HepG2 (cell line): ENCODE data around the gene TMEM108. TPM values are rescaled to one million over a fixed set of nuclear protein-coding genes. Genes with fewer than 3 reads are reported as not detected.

Experiments
- ATAC-seq: fragments of 200-7000 bp; cut with Tn5 transposase; 3 replicates; pipeline ENCODE4 v1.9.1; 2020; ENCODE audit warnings: mild to moderate bottlenecking, moderate library complexity
- BruUV-seq: library from RNA; stranded (reverse); fragments of 400-500 nt; replicated peaks from 2 replicates; lab custom pipeline; 2021; lab: Mats Ljungman, UMichigan
- CTCF ChIA-PET: fragments of 300-600 bp; formaldehyde crosslinking; extraction: SDS; loops from one replicate; lab custom pipeline; 2021; ENCODE audit warnings: low total read pairs, inconsistent platforms, low intra/inter-chr PET ratio; lab: Yijun Ruan, JAX
- POLR2A ChIA-PET: fragments of 350-600 bp; sonication (Branson Sonifier 250); formaldehyde crosslinking; loops from one replicate; lab custom pipeline; 2020; ENCODE audit warnings: antibody characterized with exemption, inconsistent platforms; lab: Yijun Ruan, JAX
- DNase-seq: peaks from one replicate; pipeline ENCODE4 v3.0.0-alpha.2; 2015; ENCODE audit warnings: low spot score
- FAIRE-seq: peaks from 3 replicates; lab custom pipeline; 2011; peaks lifted over from hg19 to GRCh38; lab: Jason Lieb, UNC
- H2AFZ ChIP-seq: one replicate; pipeline ENCODE4 v1.6.1; 2011; ENCODE audit warnings: low read length, inconsistent platforms
- H3K27ac ChIP-seq: fragments of 300-600 bp; 3 replicates; pipeline ENCODE4 v1.8.0; 2011; ENCODE audit warnings: mixed run types, mild to moderate bottlenecking, mixed read lengths, low read length, inconsistent platforms; ENCODE audit not compliant: insufficient read depth; ENCODE audit errors: extremely low read length
- H3K27me3 ChIP-seq, 2 experiments: fragments of 200-600 bp in 1 of 2; 2 replicates in 1 of 2; 3 replicates in 1 of 2; pipeline versions ENCODE4 v1.6.0 to v1.8.0; 2011; ENCODE audit warnings: low read length in 2 of 2, mild to moderate bottlenecking in 2 of 2, moderate library complexity in 2 of 2, inconsistent platforms in 1 of 2; ENCODE audit not compliant: insufficient read depth in 2 of 2, control insufficient read depth in 1 of 2
- H3K36me3 ChIP-seq, 2 experiments: fragments of 200-600 bp in 1 of 2; replicated peaks in 1 of 2; 2 replicates in 1 of 2; 3 replicates in 1 of 2; pipeline versions ENCODE4 v1.5.1 to v1.8.0; 2011; ENCODE audit warnings: low read length in 2 of 2, inconsistent platforms in 1 of 2; ENCODE audit not compliant: insufficient read depth in 2 of 2, control insufficient read depth in 1 of 2
- H3K4me1 ChIP-seq: 2 replicates; pipeline ENCODE4 v1.5.1; 2012; ENCODE audit warnings: low read length, inconsistent platforms; ENCODE audit not compliant: insufficient read depth
- H3K4me2 ChIP-seq: 2 replicates; pipeline ENCODE4 v1.6.0; 2011; ENCODE audit warnings: low read depth, low read length, inconsistent platforms
- H3K4me3 ChIP-seq, 3 experiments: fragments of 200-600 bp in 1 of 3; sonication (generic), shearing (Covaris generic) in 1 of 3; replicated peaks in 1 of 3; 2 replicates each; pipeline ENCODE4 v1.5.1; 2011 to 2016; ENCODE audit warnings: low read length in 3 of 3, inconsistent platforms in 2 of 3, low read depth in 2 of 3, mild to moderate bottlenecking in 2 of 3, control low read depth in 1 of 3, mixed read lengths in 1 of 3; ENCODE audit not compliant: insufficient read depth in 1 of 3
- H3K79me2 ChIP-seq: one replicate; pipeline ENCODE4 v1.6.1; 2011; ENCODE audit warnings: low read length, inconsistent platforms; ENCODE audit not compliant: insufficient read depth
- H3K9ac ChIP-seq: 2 replicates; pipeline ENCODE4 v1.6.0; 2011; ENCODE audit warnings: mild to moderate bottlenecking, low read depth, low read length, inconsistent platforms; ENCODE audit not compliant: insufficient read depth
- H3K9me3 ChIP-seq: 2 replicates; pipeline ENCODE4 v1.5.1; 2012; ENCODE audit warnings: mild to moderate bottlenecking, low read length
- H4K20me1 ChIP-seq: 2 replicates; pipeline ENCODE4 v1.6.0; 2011; ENCODE audit warnings: inconsistent platforms, mild to moderate bottlenecking, low read length, moderate library complexity; ENCODE audit not compliant: insufficient read depth
- ARNT ChIP-seq: fragments of 450-650 bp; IDR thresholded peaks from 2 replicates; pipeline ENCODE4 v1.6.1; 2017
- FOXK2 ChIP-seq: fragments of 450-650 bp; IDR thresholded peaks from 2 replicates; pipeline ENCODE4 v1.6.1; 2016
- MEIS1 ChIP-seq: sonication (generic); formaldehyde crosslinking; IDR thresholded peaks from 2 replicates; pipeline ENCODE4 v1.9.0; 2021; ENCODE audit warnings: mild to moderate bottlenecking, missing genetic modification reagents, moderate library complexity, borderline replicate concordance
- NCOR1 ChIP-seq: fragments of 200-600 bp; sonication (generic); IDR thresholded peaks from 2 replicates; pipeline ENCODE4 v1.7.0; 2017; ENCODE audit warnings: antibody characterized with exemption, low read length, borderline replicate concordance
- NR2C2 ChIP-seq: sonication (generic); formaldehyde crosslinking; IDR thresholded peaks from 2 replicates; pipeline ENCODE4 v1.4.0; 2020; ENCODE audit warnings: missing genetic modification reagents, mild to moderate bottlenecking, moderate library complexity, borderline replicate concordance
- SP140L ChIP-seq: sonication (generic); formaldehyde crosslinking; IDR thresholded peaks from 2 replicates; pipeline ENCODE4 v1.4.0; 2020; ENCODE audit warnings: missing genetic modification reagents, borderline replicate concordance
- SRSF4 ChIP-seq: fragments of 200-400 bp; formaldehyde crosslinking; IDR thresholded peaks from one replicate; pipeline ENCODE4 v1.6.1; 2018; ENCODE audit warnings: mild to moderate bottlenecking, low read depth, low read length, moderate library complexity; ENCODE audit not compliant: poor library complexity, severe bottlenecking
- ZNF3 ChIP-seq: IDR thresholded peaks from 2 replicates; pipeline ENCODE4 v1.7.0; 2017; ENCODE audit warnings: inconsistent platforms
- ZNF557 ChIP-seq: sonication (generic); formaldehyde crosslinking; IDR thresholded peaks from 2 replicates; pipeline ENCODE4 v1.4.0; 2020; ENCODE audit warnings: missing genetic modification reagents
- ZNF713 ChIP-seq: sonication (generic); formaldehyde crosslinking; IDR thresholded peaks from 2 replicates; pipeline ENCODE4 v1.4.0; 2020; ENCODE audit warnings: mild to moderate bottlenecking, missing genetic modification reagents
- WGBS: methylation state at CpG from one replicate; pipeline ENCODE4 v1.1.6; 2017; ENCODE audit warnings: low lambda C conversion rate; 5-methylcytosine and 5-hydroxymethylcytosine counted together
- in situ Hi-C: cut with HindIII; loops from 2 replicates; pipeline ENCODE4 v1.10.0; 2017; ENCODE audit warnings: low pct_unique_long_range_greater_than_20kb; ENCODE audit not compliant: extremely low pct_ligation_motif_present
- intact Hi-C: fragments of 100-400 bp; cut with micrococcal nuclease; formaldehyde crosslinking; loops from one replicate; pipeline ENCODE4 v1.10.0; 2022; ENCODE audit not compliant: unreplicated experiment
- polyA plus RNA-seq, 8 experiments: library from polyadenylated mRNA; depleted of rRNA in 3 of 8; stranded (reverse) in 7 of 8; unstranded in 1 of 8; fragments of >200 nt; fragmentation: Illumina TruSeq in 4 of 8; extraction: Trizol in 4 of 8; gene quantifications; 2 replicates each; pipeline versions ENCODE4 v1.2.1 to v1.2.3, GENCODE V29; 2011 to 2016; ENCODE audit warnings: low read depth in 4 of 8, missing spikeins in 1 of 8, mixed read lengths in 1 of 8; ENCODE audit not compliant: insufficient read depth in 1 of 8
- total RNA-seq, 5 experiments: library from RNA; depleted of rRNA; stranded (reverse); fragments of >200 nt; fragmentation: Illumina TruSeq; extraction: Trizol; gene quantifications; 2 replicates each; pipeline ENCODE4 v1.2.3, GENCODE V29; 2016; ENCODE audit warnings: low read depth in 1 of 5
- TF ChIP-seq, protein P1 (sequence below): sonication (generic); formaldehyde crosslinking; IDR thresholded peaks from 2 replicates; pipeline ENCODE4 v1.8.1; 2022; ENCODE audit warnings: mild to moderate bottlenecking, missing genetic modification reagents
- TF ChIP-seq, protein P2 (sequence below): sonication (generic); formaldehyde crosslinking; IDR thresholded peaks from 2 replicates; pipeline ENCODE4 v1.8.0; 2022; ENCODE audit warnings: missing genetic modification reagents, mild to moderate bottlenecking, borderline replicate concordance
- TF ChIP-seq, protein P3 (sequence below): sonication (generic); formaldehyde crosslinking; IDR thresholded peaks from 2 replicates; pipeline ENCODE4 v1.4.0; 2020; ENCODE audit warnings: missing genetic modification reagents; ENCODE audit errors: not compliant biosample characterization
- TF ChIP-seq, protein P4 (sequence below): sonication (generic); formaldehyde crosslinking; IDR thresholded peaks from one replicate; pipeline ENCODE4 v1.5.1; 2020; ENCODE audit warnings: mild to moderate bottlenecking, missing genetic modification reagents; ENCODE audit errors: not compliant biosample characterization

Gene TMEM108
- total and polyA plus RNA-seq, 2 of the 13 experiments (the other 11 are each of a cell fraction or from before 2014, with no cell fraction given), result not detected

DNA sequence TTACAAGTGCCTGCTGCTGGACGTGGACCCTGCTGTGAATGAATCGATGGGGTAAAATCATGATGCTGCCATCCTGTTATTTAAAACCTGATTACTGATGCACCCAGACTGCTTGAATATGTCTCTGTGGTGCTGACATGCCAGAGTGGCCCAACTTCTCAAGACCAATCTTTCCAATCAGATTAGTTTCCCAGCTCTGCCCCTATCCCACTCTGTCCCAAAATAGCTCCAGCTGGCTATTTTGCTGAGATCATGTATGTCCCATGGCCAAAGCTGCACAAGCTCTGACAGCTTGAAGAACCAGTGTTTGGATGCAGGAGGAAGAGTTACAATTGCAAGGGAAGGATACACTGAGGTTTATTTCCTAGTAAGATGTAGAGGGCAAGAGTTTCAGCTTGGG is 153.6 kb downstream of the TMEM108 start:
- in situ Hi-C loops, result no loop called here
- 0% methylated on average over 2 of the region's 2 CpGs for WGBS

More for the DNA sequence above, 153.6 kb downstream of the TMEM108 start:
- POLR2A ChIA-PET, result no interaction called here
- FAIRE-seq, result no peak
- H3K4me1 ChIP-seq, result no peaks in the 10 kb centered on the region
- no peaks in the 10 kb centered on the region for H3K79me2 ChIP-seq
- intact Hi-C loops, result no loop called here
- 0 out of 5 replicates have a peak, but pooled peaks cover 0 to 3% of the 10 kb centered on the region in 2 experiments for H3K27me3 ChIP-seq
- H4K20me1 ChIP-seq, result no peaks in the 10 kb centered on the region
- H3K4me3 ChIP-seq, result no peak overlapping the region
- TF ChIP-seq ZNF713, result no peak
- no peak for TF ChIP-seq ZNF3 (CRISPR knock-in tag)
- TF ChIP-seq, protein P1, sequence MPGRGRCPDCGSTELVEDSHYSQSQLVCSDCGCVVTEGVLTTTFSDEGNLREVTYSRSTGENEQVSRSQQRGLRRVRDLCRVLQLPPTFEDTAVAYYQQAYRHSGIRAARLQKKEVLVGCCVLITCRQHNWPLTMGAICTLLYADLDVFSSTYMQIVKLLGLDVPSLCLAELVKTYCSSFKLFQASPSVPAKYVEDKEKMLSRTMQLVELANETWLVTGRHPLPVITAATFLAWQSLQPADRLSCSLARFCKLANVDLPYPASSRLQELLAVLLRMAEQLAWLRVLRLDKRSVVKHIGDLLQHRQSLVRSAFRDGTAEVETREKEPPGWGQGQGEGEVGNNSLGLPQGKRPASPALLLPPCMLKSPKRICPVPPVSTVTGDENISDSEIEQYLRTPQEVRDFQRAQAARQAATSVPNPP (CRISPR knock-in tag), result no peak
- TF ChIP-seq SP140L (CRISPR knock-in tag), result no peak
- no peak for TF ChIP-seq ARNT
- TF ChIP-seq SRSF4, result no peak
- TF ChIP-seq FOXK2, result no peak
- no peak for TF ChIP-seq ZNF557 (CRISPR knock-in tag)
- TF ChIP-seq, protein P2, sequence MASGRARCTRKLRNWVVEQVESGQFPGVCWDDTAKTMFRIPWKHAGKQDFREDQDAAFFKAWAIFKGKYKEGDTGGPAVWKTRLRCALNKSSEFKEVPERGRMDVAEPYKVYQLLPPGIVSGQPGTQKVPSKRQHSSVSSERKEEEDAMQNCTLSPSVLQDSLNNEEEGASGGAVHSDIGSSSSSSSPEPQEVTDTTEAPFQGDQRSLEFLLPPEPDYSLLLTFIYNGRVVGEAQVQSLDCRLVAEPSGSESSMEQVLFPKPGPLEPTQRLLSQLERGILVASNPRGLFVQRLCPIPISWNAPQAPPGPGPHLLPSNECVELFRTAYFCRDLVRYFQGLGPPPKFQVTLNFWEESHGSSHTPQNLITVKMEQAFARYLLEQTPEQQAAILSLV, result no peak
- no peak for TF ChIP-seq NCOR1
- TF ChIP-seq NR2C2, result no peak
- TF ChIP-seq, protein P3, sequence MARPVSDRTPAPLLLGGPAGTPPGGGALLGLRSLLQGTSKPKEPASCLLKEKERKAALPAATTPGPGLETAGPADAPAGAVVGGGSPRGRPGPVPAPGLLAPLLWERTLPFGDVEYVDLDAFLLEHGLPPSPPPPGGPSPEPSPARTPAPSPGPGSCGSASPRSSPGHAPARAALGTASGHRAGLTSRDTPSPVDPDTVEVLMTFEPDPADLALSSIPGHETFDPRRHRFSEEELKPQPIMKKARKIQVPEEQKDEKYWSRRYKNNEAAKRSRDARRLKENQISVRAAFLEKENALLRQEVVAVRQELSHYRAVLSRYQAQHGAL (CRISPR knock-in tag), result no peak
- TF ChIP-seq, protein P4, sequence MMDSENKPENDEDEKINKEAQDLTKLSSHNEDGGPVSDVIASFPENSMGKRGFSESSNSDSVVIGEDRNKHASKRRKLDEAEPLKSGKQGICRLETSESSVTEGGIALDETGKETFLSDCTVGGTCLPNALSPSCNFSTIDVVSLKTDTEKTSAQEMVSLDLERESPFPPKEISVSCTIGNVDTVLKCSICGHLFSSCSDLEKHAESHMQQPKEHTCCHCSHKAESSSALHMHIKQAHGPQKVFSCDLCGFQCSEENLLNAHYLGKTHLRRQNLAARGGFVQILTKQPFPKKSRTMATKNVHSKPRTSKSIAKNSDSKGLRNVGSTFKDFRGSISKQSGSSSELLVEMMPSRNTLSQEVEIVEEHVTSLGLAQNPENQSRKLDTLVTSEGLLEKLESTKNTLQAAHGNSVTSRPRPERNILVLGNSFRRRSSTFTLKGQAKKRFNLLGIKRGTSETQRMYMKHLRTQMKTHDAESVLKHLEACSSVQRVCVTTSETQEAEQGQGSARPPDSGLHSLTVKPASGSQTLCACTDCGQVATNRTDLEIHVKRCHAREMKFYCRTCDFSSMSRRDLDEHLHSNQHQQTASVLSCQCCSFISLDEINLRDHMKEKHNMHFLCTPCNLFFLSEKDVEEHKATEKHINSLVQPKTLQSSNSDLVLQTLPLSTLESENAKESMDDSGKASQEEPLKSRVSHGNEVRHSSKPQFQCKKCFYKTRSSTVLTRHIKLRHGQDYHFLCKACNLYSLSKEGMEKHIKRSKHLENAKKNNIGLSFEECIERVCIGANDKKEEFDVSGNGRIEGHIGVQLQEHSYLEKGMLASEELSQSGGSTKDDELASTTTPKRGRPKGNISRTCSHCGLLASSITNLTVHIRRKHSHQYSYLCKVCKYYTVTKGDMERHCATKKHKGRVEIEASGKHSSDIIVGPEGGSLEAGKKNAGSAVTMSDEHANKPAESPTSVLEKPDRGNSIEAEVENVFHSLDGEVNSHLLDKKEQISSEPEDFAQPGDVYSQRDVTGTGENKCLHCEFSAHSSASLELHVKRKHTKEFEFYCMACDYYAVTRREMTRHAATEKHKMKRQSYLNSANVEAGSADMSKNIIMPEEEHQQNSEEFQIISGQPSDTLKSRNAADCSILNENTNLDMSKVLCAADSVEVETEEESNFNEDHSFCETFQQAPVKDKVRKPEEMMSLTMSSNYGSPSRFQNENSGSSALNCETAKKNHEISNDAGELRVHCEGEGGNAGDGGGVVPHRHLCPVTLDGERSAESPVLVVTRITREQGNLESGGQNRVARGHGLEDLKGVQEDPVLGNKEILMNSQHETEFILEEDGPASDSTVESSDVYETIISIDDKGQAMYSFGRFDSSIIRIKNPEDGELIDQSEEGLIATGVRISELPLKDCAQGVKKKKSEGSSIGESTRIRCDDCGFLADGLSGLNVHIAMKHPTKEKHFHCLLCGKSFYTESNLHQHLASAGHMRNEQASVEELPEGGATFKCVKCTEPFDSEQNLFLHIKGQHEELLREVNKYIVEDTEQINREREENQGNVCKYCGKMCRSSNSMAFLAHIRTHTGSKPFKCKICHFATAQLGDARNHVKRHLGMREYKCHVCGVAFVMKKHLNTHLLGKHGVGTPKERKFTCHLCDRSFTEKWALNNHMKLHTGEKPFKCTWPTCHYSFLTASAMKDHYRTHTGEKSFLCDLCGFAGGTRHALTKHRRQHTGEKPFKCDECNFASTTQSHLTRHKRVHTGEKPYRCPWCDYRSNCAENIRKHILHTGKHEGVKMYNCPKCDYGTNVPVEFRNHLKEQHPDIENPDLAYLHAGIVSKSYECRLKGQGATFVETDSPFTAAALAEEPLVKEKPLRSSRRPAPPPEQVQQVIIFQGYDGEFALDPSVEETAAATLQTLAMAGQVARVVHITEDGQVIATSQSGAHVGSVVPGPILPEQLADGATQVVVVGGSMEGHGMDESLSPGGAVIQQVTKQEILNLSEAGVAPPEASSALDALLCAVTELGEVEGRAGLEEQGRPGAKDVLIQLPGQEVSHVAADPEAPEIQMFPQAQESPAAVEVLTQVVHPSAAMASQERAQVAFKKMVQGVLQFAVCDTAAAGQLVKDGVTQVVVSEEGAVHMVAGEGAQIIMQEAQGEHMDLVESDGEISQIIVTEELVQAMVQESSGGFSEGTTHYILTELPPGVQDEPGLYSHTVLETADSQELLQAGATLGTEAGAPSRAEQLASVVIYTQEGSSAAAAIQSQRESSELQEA (CRISPR knock-in tag), result no peak
- TF ChIP-seq MEIS1 (CRISPR knock-in tag), result no peak
- H3K27ac ChIP-seq, result no peak overlapping the region
- no peaks in the 10 kb centered on the region for H3K9me3 ChIP-seq
- no peak for DNase-seq
- no peak overlapping the region for H3K9ac ChIP-seq
- H2AFZ ChIP-seq, result no peak overlapping the region
- no TSS peak for BruUV-seq
- no peaks in the 10 kb centered on the region for H3K36me3 ChIP-seq
- CTCF ChIA-PET, result no interaction called here
- ATAC-seq, result no peak
- no peak overlapping the region for H3K4me2 ChIP-seq
